MM.1S (cell line): ENCODE measurements around the gene ELK3.

Experiments
- CTCF ChIP-seq: fragments of 300-600 bp; sonication (generic); IDR thresholded peaks from 2 replicates; pipeline ENCODE4 v1.5.1; 2016; ENCODE audit warnings: antibody characterized with exemption, low read length, mixed read lengths
- EZH2 ChIP-seq: fragments of 300-600 bp; sonication (generic); optimal IDR thresholded peaks from 2 replicates; pipeline ENCODE3; 2017; ENCODE audit warnings: low read depth, mild to moderate bottlenecking, antibody characterized with exemption, low read length, mixed read lengths

GRCh38 chr12:96197503-96198272 is 3.5 kb downstream of the ELK3 start:
- TF ChIP-seq CTCF (no peak), EZH2 (no peak)
